Mucosa of gallbladder (tissue), 1 donor: Measurements from ENCODE around the gene MEF2B. TPM values are rescaled to one million over a fixed set of nuclear protein-coding genes. Genes with fewer than 3 reads are reported as not detected.
"Not testable (repeated sequence)": the region's sequence is repeated elsewhere in the genome, so short reads cannot be mapped to it uniquely, and the experiment has no call there.

Experiments
- DNase-seq: peaks from one replicate; pipeline ENCODE4 v3.0.0-alpha.2; 2020; ENCODE audit warnings: low spot score
- total RNA-seq: library from RNA; stranded (reverse); gene quantifications from one replicate; pipeline ENCODE4 v1.2.1, GENCODE V29; 2021
- donor health status: DM: no; HTN: no; CAD: no.

The MEF2B gene
- total RNA-seq, 1 donor from 2014 or later: 4.3 TPM

DNA sequence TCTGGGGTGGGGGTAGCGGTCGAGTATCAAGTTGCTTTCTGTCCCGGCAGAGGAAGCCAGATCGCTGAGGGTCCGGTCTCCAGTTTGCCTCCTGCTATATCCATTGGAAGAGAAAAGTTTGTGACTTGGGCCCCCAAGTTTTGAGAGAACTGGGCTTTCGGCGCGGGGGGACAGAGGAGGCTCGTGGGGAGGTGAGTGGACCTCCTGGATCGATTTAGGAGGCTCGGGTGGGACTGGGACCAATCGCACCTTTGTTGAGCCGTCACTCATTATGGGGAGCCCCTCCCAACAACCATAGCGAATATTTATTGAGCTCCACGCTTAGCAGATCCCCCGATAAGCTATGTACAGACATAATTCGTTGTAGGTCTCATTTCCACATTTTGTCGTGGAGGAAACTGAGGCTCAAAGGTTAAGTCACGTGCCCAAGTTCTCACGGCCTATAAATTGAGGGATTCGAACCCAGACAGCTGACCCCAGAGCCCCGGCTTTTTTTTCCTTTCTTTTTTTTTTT is 22.9 kb upstream of the MEF2B start:
- DNase-seq: no peak

DNA sequence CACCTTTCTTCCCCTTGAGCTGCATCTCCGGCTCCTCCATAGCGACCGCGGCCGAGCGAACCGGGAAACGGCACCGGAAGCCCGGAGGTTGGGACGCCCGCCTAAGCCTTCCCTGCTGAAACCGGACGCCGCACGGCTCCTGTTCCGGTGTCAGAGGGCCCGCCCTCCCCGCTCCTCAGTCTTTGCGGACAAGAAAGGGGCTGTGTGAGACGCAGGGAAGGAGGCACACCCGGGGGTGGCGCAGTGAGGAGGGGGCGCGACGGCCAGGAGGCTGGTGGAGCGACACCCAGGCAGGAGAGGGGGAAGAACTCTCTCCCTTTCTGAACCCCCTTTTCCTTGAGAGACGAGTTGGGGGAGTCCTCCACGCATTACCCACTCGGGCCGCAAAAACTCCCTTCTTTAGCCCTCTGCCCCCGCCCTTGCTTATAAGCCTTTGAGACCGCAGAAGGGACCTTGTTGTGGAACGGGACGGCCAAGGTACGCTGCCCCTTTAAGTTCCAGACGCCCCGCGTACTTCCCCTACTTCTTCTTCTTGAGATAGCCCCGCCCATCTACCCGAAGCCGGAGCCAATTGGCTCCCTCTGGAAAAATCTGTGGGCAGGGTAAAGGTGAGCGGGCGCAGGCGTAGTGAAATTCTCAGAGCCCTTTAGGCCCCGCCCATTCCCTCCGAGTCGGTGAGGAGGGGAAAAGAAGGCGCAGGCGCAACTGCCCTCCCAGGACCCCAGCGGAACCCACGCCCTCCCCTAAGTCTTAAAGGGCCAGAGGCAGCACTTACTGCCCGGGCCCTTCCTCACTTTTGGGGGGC is 22.2 kb upstream of the MEF2B start, which contains the start of the genes BORCS8 and RFXANK:
Gene BORCS8, minus strand, starts transcription at position 75 of the 805 bp plus-strand sequence. Its CDS starts 35 bp downstream, at position 40.
Gene RFXANK, plus strand, starts transcription at position 181 of the 805 bp plus-strand sequence. CDS start 1,689 bp downstream, outside the sequence.
- peak; percentile 100 for DNase-seq

DNA sequence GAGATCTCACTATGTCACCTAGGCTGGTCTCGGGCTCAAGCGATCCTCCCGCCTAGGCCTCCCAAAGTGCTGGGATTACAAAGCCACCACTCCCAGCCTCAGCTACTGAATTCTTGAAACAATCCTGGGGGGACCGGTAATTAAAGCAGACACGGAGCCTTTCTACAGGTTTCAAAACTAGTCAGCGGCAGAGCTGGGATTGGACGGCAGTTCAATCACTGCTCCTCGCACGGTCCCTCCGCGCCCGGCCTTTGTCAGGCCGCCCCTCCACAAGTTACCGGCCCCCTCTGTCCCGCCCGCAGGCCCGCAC is 21.7 kb upstream of the MEF2B start:
- no peak for DNase-seq

DNA sequence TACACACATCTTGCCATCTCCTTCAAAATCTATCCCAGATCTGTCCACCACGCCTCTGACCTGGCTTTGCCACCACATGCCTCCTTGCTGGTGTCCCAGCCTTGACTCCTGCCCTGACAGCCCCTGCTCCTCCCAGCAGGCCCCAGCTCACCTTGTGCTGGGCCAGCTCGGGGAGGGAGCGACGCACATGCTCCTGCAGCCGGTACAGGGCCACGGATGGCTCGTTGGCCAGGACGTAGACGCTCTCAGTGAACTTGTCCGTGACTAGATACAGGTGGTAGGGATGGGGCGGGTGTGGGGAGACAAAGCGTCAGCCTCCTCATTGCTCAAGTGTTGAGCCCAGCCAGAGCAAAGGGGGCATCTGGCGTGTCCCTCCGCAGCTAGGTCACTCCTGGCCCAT is 16.7 kb upstream of the MEF2B start:
- no peak for DNase-seq

DNA sequence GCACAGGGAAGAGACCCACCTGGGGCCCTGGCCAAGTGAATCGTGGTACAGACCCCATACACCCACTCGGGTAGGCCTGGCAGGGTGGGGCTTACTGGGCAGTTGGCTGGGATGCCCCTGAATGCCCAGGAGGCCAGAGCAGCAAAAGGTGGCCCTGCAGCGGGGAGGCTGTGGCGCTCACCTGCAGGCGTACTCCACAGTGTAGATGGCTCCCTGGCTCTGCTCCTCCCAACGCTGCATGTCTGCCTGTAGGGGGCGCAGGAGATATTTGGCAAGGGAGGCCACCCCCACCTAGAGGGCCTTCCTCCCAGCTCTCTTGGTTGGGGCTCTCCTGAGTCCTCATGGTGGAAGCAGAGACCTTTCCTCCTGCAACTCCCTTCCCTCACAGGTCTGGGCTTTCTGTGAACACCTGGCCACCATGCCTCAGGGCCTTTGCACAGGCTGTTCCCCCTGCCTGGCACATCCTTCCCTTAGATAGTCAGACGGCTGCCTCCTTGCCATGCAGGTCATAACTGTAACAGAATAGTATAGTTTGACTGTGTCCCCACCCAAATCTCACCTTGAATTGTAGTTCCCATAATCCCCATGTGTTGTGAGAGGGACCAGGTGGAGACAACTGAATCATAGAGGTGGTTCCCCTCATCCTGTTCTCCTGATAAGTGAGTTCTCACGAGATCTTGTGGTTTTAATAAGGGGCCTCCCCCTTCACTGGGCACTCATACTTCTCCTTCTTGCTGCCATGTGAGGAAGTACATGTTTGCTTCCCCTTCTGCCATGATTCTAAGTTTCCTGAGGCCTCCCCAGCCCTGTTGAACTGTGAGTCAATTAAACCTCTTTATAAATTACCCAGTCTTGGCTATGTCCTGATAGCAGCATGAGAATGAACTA is 16.0 kb upstream of the MEF2B start:
- DNase-seq: no peak

GRCh38 chr19:19181488-19181998 is 11.5 kb upstream of the MEF2B start:
- no peak for DNase-seq

DNA sequence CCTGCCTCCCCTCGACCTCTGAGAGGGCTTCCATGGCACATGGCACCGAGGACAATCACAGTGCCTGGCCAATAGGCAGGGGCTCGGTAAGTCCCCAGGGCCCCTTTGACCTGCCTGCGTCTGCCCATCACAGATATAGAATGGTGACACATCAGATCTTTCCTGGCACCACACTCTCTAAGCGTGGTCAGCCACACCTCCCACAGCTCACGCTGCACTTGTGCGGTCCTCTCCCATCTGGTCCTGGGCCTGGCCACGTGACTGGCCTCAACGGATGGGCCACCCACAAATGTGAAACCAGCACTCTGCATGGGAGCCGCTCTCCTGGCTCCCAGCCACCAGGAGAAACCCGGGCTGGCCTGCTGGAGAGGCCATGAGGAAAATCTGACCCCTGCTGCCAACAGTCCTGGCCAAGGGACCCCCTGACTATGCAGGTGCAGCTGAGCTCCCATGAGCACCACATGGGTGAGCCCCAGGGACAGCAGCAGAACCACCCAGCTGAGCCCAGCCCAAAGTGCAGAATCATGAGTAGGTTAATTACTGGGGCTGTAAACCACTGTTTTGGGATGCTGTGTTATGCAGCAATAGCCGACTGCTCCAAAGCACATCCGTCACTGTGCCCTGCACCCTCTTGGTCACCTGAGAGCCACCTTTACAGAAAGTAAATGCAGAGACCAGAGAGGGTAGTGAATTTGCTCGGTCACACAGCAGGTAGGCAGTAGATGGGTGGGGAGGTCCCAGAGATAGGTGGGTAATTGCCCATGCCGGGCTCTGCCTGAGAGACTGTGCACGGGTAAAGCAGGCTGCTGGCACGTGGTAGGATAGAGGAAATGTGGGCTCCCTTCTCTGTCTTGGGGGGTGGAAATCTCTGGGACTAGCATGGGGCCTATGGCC is 9.7 kb upstream of the MEF2B start:
- DNase-seq: no peak

- no peak for DNase-seq
These were observed 6.9 kb upstream of the MEF2B start for GRCh38 chr19:19176950-19177349.

DNA sequence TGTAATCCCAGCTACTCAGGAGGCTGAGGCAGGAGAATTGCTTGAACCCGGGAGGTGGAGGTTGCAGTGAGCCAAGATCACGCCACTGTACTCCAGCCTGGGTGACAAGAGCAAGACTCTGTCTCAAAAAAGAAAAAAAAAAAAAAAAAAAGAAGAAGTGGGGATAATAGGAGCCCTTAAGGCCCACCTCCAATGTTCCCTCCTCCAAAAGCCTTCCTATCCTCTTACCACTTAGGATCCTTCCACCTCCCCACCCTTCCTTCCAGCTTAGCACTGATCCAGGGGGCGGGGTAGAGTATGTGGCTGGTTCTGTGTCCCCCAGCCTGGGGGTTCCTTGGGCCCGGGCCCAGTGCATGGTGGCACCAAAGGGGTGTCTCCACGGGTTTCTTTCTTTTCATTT is 3.2 kb upstream of the MEF2B start:
- not testable (repeated sequence) for DNase-seq

GRCh38 chr19:19171821-19172532 is 1.9 kb upstream of the MEF2B start:
- DNase-seq: no peak

DNA sequence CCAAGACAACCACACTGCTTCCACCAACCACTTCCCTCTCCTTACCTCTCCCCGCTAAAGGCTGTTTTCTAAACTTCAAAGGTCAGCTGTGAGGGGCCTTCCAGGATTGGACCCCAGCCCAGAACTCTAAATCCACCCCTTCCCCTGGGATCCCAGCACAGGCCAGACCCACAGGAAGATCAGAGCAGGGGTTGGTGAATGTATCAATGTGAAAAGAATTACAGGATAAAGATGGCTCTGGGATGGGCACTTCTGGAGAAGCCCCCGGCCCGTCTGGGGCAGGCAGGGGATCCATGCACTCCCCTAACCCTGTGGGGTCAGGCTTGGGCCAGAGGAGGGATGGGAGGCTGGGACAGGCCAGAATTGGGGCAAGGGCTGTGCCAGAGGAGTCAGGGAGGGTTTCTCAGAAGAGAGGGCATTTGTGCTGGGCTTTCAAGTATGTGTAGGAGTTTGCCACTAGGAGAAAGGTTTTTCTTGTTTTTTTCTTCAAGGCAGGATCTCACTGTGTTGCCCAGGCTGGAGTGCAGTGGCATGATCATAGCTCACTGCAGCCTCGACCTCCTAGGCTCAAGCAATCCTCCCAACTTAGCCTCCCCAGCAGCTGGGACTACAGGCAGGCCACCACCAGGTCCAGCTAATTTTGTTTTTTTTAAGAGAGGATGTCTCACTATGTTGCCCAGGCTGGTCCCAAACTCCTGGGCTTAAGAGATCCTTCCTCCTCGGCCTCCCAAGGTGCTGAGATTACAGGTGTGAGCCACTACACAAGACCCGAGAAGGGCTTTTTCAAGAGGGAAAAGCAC is 1.0 kb upstream of the MEF2B start:
- no peak for DNase-seq

- DNase-seq: no peak
These were observed 619 bp downstream of the MEF2B start for GRCh38 chr19:19169236-19170052.

- no peak for DNase-seq
These were observed 2.5 kb downstream of the MEF2B start for GRCh38 chr19:19167612-19168011.

DNA sequence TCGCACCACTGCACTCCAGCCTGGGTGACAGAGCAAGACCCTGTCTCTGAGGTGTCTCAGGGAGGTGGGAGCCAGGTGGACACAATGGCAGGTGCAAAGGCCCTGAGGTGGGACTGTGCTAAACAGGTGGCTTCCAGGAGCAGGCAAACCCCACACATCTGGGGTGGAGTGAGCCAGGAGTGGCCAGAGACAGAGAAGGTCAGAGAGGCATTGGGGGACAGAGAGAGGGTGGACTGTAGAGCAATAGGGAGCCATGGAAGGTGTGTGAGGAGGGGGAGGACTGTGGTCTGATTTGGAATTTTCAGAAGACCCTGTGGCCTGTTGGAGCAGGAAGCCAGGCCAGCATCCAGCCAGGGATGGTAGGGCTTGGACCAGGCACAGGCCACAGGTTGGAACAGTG is 4.7 kb downstream of the MEF2B start:
- no peak for DNase-seq

- DNase-seq: no peak
These were observed 7.6 kb downstream of the MEF2B start for GRCh38 chr19:19162495-19162894.

- no peak for DNase-seq
These were observed 9.5 kb downstream of the MEF2B start for GRCh38 chr19:19160461-19161035.

DNA sequence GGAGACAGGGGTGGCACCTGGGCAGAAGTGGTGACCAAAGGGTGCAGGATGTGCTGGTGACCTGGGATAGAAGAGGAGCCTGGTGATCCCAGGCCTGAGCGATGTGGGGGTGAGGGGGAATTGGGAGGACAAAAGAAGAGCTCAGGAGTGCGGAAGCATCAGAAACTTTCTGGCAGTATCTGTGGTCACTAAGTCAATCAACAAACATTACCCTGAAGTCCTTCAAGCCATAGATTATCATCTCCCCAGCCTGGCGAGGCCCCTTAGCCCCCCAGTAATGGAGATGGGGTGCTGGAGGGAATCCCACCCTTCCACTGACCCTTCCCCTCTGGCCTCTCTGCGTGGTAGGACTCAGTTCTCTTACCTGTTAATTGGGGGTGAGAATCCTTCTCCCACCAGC is 10.5 kb downstream of the MEF2B start:
- DNase-seq: no peak

DNA sequence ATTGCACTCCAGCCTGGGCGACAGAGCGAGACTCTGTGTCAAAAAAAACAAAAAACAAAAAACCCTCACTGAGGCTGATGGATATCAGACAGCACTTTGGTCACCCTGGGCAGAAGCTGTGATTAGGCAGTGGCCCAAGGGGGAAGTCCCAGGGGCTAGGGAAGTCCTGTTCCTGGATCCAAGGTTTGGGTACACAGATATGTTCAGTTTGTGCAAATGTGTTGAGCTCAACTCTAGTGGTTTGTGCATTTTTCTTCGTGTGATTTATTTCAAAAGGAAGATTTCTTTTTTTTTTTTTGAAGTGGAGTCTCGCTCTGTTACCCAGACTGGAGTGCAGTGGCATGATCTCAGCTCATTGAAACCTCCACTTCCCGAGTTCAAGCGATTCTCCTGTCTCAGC is 12.3 kb downstream of the MEF2B start:
- no peak for DNase-seq
